Measurements from ENCODE around the gene FBXL17.

DNA sequence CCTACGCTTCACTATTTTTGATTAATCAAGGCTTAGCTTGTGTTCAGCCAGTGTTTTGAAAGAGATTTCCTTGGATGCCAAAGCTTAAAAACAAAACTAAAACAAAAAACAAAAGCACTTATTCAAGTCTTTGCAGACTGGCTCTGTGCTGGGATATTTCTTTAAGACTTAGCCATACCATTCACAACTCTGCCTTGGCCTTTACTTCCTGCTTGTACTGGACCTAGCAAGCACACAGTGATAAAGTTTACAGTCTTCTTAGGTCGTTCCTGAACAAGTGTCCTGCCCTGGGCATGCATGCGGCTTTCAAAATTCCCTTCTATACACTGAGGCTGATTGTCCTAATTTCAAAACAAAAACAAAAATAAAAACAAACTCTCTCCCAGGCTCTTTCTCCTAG, 20.7 kb downstream of the FBXL17 start:
- TF ChIP-seq EZH2 (IDR thresholded peaks at IDR 0.05; ENCODE audit: insufficient read depth, poor library complexity, severe bottlenecking) (no peak), EZH2phosphoT487 (IDR thresholded peaks at IDR 0.05; ENCODE audit: insufficient read depth, low read depth) (no peak)

All from GM23248 (cell line).